8988T (cell line): Measurements from ENCODE around the gene ZNF629.
"Not testable (repeated sequence)": the region's sequence is repeated elsewhere in the genome, so short reads cannot be mapped to it uniquely, and the experiment has no call there.

ENCODE experiments used
- DNase-seq: peaks from one replicate; pipeline ENCODE4 v3.0.0; 2011

The ZNF629 gene

DNA sequence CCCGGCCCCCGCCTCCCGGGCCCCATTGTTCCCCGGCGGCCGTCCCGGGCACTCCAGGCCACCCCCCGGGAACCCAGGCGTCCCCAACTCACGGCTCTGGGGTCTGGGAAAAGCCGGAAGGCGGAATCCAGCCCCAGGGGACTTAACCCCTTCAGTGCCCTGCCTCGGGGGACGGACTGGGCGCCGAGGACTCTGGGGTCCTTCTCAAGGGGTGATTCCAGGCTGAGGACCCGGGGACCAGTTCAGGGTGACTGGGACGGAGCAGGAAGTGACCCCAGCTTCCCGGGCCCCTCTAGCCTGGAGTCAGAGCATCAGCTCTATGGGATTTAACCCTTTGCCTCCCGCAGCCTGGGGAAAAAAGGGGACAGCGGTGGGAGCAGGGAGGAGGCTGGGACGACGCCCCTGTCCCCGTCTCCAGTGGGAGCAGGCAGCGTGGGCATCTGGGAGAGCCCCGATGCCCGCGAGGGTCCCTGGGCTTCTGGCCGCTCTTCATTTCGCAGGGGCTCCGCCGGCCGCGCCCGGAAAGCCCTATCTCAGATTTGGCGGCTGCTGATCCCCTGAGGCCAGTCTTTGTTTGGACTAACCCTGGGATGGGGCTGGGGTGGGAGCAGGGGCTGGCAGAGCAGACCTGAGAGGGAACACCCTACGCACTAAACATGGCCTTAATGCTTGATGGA, at the start of gene ZNF629:
Gene ZNF629, minus strand, starts transcription at position 270 of the 677 bp plus-strand sequence. CDS start 2,723 bp downstream, outside the sequence.
- DNase-seq = peak; percentile 87

- no peak for DNase-seq
Observed at GRCh38 chr16:30834130-30834740, 47.2 kb upstream of the ZNF629 start.

- DNase-seq = no peak
Observed at GRCh38 chr16:30830072-30830417, 43.0 kb upstream of the ZNF629 start.

GRCh38 chr16:30829130-30830071, 42.4 kb upstream of the ZNF629 start:
- DNase-seq = no peak

GRCh38 chr16:30821891-30822290, 34.9 kb upstream of the ZNF629 start:
- no peak for DNase-seq

- not testable (repeated sequence) for DNase-seq
Observed at GRCh38 chr16:30821441-30821840, 34.4 kb upstream of the ZNF629 start.

DNA sequence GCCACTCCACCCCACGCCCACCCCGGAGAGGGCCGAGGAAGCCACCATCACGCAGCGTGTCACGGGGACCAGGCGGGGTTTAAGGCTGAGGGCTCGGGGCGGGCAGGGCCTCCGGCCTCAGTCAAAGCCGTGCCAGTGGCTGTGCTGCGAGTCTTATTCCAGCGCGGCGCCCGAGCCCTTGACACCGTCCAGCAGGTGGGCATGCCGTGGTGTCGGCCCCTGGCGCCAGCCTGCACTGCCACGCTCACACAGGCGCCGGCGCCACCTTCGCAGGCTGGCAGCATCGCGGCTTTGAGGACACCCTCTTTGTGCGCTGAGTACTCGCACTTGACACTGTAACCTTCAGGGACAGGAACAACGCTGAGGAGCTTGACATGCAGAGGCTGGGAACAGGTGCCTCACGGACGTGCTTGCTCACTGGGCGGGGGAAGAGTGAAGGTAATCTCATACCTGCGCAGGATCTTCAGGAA, 34.0 kb upstream of the ZNF629 start:
- DNase-seq = no peak

DNA sequence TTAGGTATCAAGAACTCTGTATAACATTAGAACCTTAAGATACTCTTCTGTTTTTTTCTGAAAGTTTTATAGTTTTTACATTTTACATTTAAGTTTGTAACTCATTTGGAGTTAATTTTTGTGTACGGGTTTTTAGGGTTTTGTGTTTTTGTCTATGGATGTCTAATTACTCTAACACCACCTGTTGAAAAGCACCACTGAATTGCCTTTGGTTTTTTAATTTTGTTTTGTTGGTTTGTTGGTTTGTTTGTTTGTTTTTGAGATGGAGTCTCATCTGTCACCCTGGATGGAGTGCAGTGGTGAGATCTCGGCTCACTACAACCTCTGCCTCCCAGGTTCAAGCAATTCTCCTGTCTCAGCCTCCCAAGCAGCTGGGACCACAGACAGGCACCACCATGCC, 29.8 kb upstream of the ZNF629 start:
- no peak for DNase-seq

DNA sequence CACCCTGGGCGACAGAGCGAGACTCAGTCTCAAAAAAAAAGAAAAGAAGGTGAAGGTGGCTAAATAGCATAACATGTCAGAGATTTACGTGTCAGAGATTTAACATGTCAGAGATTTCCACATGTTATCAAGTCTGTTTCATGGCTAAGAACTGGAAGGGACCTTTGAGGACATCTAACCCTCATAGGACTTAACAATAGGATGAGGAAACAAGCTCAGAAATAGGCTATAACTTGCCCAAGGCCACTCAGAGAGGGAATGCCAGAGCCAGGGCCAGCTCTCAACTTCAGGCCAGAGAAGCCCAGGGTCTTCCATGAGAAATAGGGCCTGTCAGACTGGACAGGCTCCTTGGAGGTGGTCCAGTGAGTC, 26.8 kb upstream of the ZNF629 start:
- DNase-seq = no peak

DNA sequence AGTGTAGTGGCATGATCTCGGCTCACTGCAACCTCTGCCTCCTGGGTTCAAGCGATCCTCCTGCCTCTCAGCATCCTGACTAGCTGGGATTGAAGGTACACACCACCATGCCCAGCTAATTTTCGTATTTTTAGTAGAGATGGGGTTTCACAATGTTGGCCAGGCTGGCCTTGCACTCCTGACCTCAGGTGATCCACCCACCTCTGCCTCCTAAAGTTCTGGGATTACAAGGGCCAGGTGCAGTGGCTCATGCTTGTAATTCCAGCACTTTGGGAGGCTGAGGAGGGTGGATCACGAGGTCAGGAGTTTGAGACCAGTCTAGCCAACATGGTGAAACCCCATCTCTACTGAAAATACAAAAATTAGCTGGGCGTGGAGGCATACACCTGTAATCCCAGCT, 22.7 kb upstream of the ZNF629 start:
- DNase-seq = not testable (repeated sequence)

- DNase-seq = not testable (repeated sequence)
Observed at GRCh38 chr16:30808890-30809426, 22.0 kb upstream of the ZNF629 start.

DNA sequence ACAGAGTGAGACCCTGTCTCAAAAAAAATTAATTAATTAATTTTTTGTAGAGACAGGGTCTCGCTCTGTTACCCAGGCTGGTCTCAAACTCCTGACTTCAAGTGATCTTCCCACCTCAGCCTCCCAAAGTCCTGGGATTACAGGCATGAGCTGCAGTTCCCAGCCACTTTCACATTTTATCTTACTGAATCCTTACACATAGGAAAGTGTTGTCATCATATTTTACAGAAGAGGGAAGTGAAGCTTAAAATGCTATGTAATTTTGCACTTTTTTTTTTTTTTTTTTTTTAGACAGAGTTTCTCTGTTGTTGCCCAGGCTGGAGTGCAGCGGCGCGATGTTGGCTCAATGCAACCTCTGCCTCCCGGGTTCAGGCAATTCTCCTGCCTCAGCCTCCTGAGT, 21.1 kb upstream of the ZNF629 start:
- DNase-seq = no peak

- peak; percentile 51 for DNase-seq
Observed at GRCh38 chr16:30805370-30806169, 18.6 kb upstream of the ZNF629 start.

DNA sequence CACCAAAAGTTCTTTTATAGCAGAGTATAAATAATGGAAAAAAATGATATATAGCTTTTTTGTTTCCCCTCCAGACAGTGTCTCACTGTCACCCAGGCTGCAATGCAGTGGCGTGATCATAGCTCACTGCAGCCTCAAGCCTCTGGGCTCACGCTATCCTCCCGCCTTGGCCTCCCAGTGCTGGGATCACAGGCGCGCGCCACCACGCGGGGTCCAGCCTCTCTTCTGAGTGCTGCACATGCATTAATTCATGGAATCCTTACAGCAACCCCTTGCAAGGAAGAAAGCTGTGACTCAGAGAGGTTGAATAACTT, 18.0 kb upstream of the ZNF629 start:
- DNase-seq = no peak

- DNase-seq = no peak
Observed at GRCh38 chr16:30802936-30803335, 15.9 kb upstream of the ZNF629 start.

GRCh38 chr16:30797670-30798309, 10.8 kb upstream of the ZNF629 start:
- DNase-seq = no peak

- DNase-seq = no peak
Observed at GRCh38 chr16:30794634-30795033, 7.6 kb upstream of the ZNF629 start.

GRCh38 chr16:30793508-30794069, 6.6 kb upstream of the ZNF629 start:
- DNase-seq = no peak

DNA sequence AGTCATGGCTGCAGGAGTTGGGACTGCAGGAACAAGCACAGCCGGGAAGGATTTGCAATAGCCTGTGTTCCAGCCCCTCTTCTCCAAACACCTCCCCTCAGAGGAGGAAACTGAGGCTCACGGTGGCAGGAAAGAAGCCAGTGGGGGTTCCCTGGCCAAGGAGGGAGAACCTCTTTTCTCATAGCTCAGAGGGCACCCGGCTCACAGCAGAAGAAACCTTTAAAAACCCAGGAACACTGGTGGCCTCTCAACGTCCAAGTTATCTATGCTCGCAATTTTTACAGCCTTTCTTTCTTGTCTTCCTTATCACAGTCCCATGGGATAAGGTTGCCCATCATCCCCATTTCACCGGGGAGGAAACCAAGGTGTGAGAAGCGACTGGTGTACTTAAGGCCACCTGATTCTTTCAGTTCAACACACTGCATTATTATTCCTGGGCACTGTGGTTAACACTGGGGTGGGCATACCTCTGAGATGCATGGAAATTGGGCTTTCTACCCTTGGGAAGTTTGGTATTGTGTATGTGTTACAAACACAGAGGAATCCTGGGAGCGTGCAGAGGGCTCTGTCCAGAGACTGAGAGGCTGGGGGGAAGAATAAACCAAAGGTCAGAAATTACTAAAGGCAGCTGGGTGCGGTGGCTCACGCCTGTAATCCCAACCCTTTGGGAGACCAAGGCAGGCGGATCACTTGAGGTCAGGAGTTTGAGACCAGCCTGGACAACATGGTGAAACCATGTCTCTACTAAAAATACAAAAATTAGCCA, 791 bp upstream of the ZNF629 start:
- DNase-seq = no peak

DNA sequence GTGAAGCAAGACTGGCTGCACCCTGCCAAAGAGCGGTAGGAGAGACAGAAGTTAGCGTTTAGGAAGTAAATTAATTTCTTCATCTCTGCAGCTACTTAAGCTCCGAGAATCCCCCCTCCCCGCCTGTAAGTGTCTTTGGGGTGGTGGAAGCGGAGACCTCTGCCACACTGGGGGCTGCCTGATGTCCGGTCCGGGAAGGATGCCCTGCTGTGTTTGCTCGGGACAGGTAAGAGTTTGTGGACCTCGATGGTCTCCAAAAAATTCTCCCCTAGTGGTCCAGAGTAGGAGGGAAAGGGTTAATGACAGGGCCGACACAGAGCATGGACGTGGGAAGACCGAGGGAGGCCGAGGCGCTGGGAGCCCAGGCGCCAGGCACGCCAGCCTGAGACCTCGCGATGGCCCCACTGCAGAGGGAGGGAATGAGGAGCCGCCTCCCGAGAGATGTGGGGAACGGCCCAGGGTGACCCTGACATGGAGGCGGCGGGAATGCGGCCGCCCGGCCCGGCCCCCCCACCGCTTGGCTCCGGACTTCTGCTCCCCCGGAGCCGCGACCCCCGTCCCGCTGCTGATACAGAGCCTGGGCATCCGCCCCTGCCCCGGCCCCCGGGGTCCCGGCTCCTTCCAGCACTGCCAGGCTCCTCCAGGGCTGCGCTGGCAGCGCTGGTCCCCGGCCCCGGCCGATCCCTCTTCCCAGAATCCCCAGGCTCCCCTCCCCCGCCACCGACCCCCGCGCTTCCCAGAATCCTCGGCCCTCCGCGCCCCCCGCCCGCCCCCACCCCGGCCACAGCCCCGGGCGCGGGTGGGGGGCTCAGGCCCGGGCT, 680 bp downstream of the ZNF629 start:
- DNase-seq = peak; percentile 78
